K562 (cell line): ENCODE data around the gene NANS. TPM values are rescaled to one million over a fixed set of nuclear protein-coding genes. Genes with fewer than 3 reads are reported as not detected.

Source experiments
- CBFA2T2 ChIP-seq: fragments of 450-650 bp; conservative IDR thresholded peaks from 2 replicates; pipeline ENCODE4 v1.6.1; 2017; ENCODE audit warnings: mild to moderate bottlenecking
- E2F5 ChIP-seq: sonication (generic); formaldehyde crosslinking; IDR thresholded peaks from 2 replicates; pipeline ENCODE4 v1.8.0; 2022; ENCODE audit warnings: mild to moderate bottlenecking, missing genetic modification reagents
- EP300 ChIP-seq: IDR thresholded peaks from 2 replicates; pipeline ENCODE4 v1.6.1; 2012; ENCODE audit warnings: low read length, improper control_type of control experiment
- ESRRB ChIP-seq: fragments of 250-450 bp; sonication (Bioruptor Pico); IDR thresholded peaks from 2 replicates; pipeline ENCODE4 v1.5.0; 2020; ENCODE audit warnings: mild to moderate bottlenecking, moderate library complexity, borderline replicate concordance
- HOXB6 ChIP-seq: fragments of 250-450 bp; sonication (Bioruptor Pico); IDR thresholded peaks from 2 replicates; pipeline ENCODE4 v1.5.1; 2022; ENCODE audit warnings: mild to moderate bottlenecking, borderline replicate concordance
- IFI16 ChIP-seq: fragments of 250-450 bp; sonication (Bioruptor Pico); IDR thresholded peaks from 2 replicates; pipeline ENCODE4 v2.1.2; 2022; ENCODE audit warnings: mild to moderate bottlenecking, inconsistent platforms
- IRF9 ChIP-seq: fragments of 450-650 bp; IDR thresholded peaks from 2 replicates; pipeline ENCODE4 v1.6.1; 2016; ENCODE audit warnings: missing biosample characterization, missing genetic modification characterization
- KLF6 ChIP-seq: fragments of 250-450 bp; sonication (Bioruptor Pico); IDR thresholded peaks from 2 replicates; pipeline ENCODE4 v1.4.0; 2020; ENCODE audit warnings: mild to moderate bottlenecking, moderate library complexity, borderline replicate concordance
- MEF2D ChIP-seq: conservative IDR thresholded peaks from 2 replicates; pipeline ENCODE4 v1.6.1; 2016; ENCODE audit warnings: low read depth, missing genetic modification characterization, missing compliant biosample characterization
- MYBL2 ChIP-seq, 2 experiments: fragments of 450-650 bp in 1 of 2; sonication (generic) in 1 of 2; formaldehyde crosslinking in 1 of 2; IDR thresholded peaks; 2 replicates each; pipeline versions ENCODE4 v1.6.1 to v1.8.1; 2017 to 2022; ENCODE audit warnings: borderline replicate concordance in 1 of 2, inconsistent platforms in 1 of 2, low read depth in 1 of 2, mild to moderate bottlenecking in 1 of 2, missing genetic modification reagents in 1 of 2, moderate library complexity in 1 of 2
- NFE2 ChIP-seq: IDR thresholded peaks from 2 replicates; pipeline ENCODE4 v1.6.1; 2014; ENCODE audit warnings: antibody characterized with exemption, low read depth
- RBM34 ChIP-seq: fragments of 200-400 bp; formaldehyde crosslinking; IDR thresholded peaks from 2 replicates; pipeline ENCODE4 v1.6.1; 2018; ENCODE audit warnings: low read length, borderline replicate concordance; ENCODE audit not compliant: insufficient read depth
- RFX7 ChIP-seq: fragments of 250-450 bp; sonication (Bioruptor Pico); IDR thresholded peaks from 2 replicates; pipeline ENCODE4 v1.5.1; 2021; ENCODE audit warnings: mild to moderate bottlenecking
- SMARCB1 ChIP-seq: IDR thresholded peaks from 2 replicates; pipeline ENCODE4 v1.6.1; 2011; ENCODE audit warnings: improper control_type of control experiment, low read depth; ENCODE audit not compliant: insufficient read length
- ZEB2 ChIP-seq: fragments of 450-650 bp; IDR thresholded peaks from 2 replicates; pipeline ENCODE4 v1.6.1; 2016
- ZNF12 ChIP-seq: sonication (generic); formaldehyde crosslinking; IDR thresholded peaks from 2 replicates; pipeline ENCODE4 v1.4.0; 2020; ENCODE audit warnings: mild to moderate bottlenecking, missing genetic modification reagents
- polyA plus RNA-seq, 8 experiments: library from polyadenylated mRNA; depleted of rRNA in 4 of 8; stranded (reverse) in 5 of 8; unstranded in 3 of 8; fragments of >200 nt; fragmentation: Nextera tagmentation in 2 of 8; fragmentation: Illumina TruSeq in 1 of 8; extraction: Ambion mirVana in 2 of 8; extraction: Trizol in 1 of 8; gene quantifications; 2 replicates each; pipeline versions ENCODE4 v1.2.1 to v1.2.3, GENCODE V29; 2011 to 2014; ENCODE audit warnings: inconsistent platforms in 1 of 8, missing spikeins in 1 of 8
- total RNA-seq, 7 experiments: library from RNA; depleted of rRNA in 6 of 7; stranded (reverse); fragments of >200 nt in 6 of 7; fragmentation: Illumina TruSeq in 2 of 7; extraction: Trizol in 2 of 7; gene quantifications; 2 replicates each; pipeline versions ENCODE4 v1.2.1 to v1.2.3, GENCODE V29; 2011 to 2021; ENCODE audit warnings: low replicate concordance in 1 of 7
- TF ChIP-seq, protein P1 (sequence below), 2 experiments: fragments of 450-650 bp in 1 of 2; sonication (generic) in 1 of 2; formaldehyde crosslinking in 1 of 2; IDR thresholded peaks; 2 replicates each; pipeline versions ENCODE4 v1.7.1 to v1.9.0; 2016 to 2022; ENCODE audit warnings: inconsistent platforms in 1 of 2, mild to moderate bottlenecking in 1 of 2, missing genetic modification reagents in 1 of 2

NANS gene
- total and polyA plus RNA-seq, 9 of the 15 experiments (the other 6 are each of a cell fraction or from before 2014, with no cell fraction given), result 37.1 to 181 (median 137) TPM

DNA sequence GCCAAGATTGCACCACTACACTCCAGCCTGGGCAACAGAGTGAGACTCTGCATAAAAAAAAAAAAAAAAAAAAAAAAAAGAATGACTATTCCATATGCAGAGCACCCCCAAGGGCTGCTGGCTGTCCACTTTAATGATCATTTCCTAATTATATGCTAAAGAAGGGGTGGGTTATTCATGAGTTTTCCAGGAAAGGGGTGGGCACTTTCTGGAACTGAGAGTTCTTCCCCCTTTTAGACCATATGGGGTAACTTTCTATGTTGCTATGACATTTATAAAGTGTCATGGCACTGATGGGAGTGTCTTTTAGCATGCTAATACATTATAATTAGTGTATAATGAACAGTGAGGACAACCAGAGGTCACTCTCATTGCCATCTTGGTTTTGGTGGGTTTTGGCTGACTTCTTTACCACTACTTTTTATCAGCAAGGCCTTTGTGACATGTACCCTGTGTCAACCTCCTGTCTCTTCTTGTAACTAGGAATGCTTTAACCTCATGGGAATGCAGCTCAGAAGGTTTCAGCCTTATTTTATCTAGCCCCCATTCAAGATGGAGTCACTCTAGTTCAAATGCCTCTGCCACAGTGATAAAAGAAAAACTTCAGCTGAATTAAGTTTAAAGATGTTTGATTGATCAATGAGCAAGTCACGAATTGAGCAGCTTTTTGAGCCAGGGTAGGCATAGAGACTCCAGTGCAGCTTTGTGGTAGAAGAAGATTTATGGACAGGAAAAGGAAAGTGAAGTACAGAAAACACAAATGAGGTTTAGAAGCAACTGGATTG is 7.1 kb upstream of the NANS start (continued):
- TF ChIP-seq MEF2D (tag), result peak; percentile 89
- no peak for TF ChIP-seq E2F5 (CRISPR knock-in tag)
- TF ChIP-seq IFI16 (CRISPR knock-in tag), result peak; percentile 73; the same call in 1 of the 2 replicates
- no peak for TF ChIP-seq MYBL2 (IDR thresholded peaks at IDR 0.05; ENCODE audit: low read depth)
- no peak for TF ChIP-seq MYBL2 (CRISPR knock-in tag; IDR thresholded peaks at IDR 0.05; ENCODE audit: borderline replicate concordance)
- TF ChIP-seq, protein P1, sequence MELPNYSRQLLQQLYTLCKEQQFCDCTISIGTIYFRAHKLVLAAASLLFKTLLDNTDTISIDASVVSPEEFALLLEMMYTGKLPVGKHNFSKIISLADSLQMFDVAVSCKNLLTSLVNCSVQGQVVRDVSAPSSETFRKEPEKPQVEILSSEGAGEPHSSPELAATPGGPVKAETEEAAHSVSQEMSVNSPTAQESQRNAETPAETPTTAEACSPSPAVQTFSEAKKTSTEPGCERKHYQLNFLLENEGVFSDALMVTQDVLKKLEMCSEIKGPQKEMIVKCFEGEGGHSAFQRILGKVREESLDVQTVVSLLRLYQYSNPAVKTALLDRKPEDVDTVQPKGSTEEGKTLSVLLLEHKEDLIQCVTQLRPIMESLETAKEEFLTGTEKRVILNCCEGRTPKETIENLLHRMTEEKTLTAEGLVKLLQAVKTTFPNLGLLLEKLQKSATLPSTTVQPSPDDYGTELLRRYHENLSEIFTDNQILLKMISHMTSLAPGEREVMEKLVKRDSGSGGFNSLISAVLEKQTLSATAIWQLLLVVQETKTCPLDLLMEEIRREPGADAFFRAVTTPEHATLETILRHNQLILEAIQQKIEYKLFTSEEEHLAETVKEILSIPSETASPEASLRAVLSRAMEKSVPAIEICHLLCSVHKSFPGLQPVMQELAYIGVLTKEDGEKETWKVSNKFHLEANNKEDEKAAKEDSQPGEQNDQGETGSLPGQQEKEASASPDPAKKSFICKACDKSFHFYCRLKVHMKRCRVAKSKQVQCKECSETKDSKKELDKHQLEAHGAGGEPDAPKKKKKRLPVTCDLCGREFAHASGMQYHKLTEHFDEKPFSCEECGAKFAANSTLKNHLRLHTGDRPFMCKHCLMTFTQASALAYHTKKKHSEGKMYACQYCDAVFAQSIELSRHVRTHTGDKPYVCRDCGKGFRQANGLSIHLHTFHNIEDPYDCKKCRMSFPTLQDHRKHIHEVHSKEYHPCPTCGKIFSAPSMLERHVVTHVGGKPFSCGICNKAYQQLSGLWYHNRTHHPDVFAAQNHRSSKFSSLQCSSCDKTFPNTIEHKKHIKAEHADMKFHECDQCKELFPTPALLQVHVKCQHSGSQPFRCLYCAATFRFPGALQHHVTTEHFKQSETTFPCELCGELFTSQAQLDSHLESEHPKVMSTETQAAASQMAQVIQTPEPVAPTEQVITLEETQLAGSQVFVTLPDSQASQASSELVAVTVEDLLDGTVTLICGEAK (IDR thresholded peaks at IDR 0.05), result no peak
- TF ChIP-seq, protein P1 (CRISPR knock-in tag; IDR thresholded peaks at IDR 0.05), result no peak
- TF ChIP-seq IRF9 (tag), result peak; percentile 95
- no peak for TF ChIP-seq CBFA2T2
- peak; percentile 90; the same call in 1 of the 2 replicates for TF ChIP-seq KLF6 (CRISPR knock-in tag)
- no peak for TF ChIP-seq NFE2
- TF ChIP-seq EP300, result no peak
- no peak for TF ChIP-seq HOXB6 (CRISPR knock-in tag)
- TF ChIP-seq SMARCB1, result no peak
- TF ChIP-seq ESRRB (CRISPR knock-in tag), result no peak
- TF ChIP-seq RBM34, result no peak
- TF ChIP-seq ZEB2, result no peak
- TF ChIP-seq RFX7 (CRISPR knock-in tag), result no peak
- no peak for TF ChIP-seq ZNF12 (CRISPR knock-in tag)
